ENCODE data around the gene BCAP31. TPM values are rescaled to one million over a fixed set of nuclear protein-coding genes. Genes with fewer than 3 reads are reported as not detected.

BCAP31 gene
- polyA plus RNA-seq (2013, experiment 1 of 2; ENCODE audit: insufficient read length) = 125 TPM
- polyA plus RNA-seq (2013, experiment 2 of 2; ENCODE audit: insufficient read length) = 121 TPM

- peak; percentile 88 for DNase-seq
These were observed at the start of gene BCAP31, which contains the start of gene ABCD1 for GRCh38 chrX:153724252-153725038. Gene BCAP31 (minus strand): TSS chrX:153724387. CDS start chrX:153723244, 1,143 bp downstream. Gene ABCD1 (plus strand): TSS chrX:153724856. CDS start chrX:153725267, 411 bp downstream.

- DNase-seq = no peak
These were observed 49.0 kb upstream of the BCAP31 start for GRCh38 chrX:153773218-153773611.

- DNase-seq = no peak
These were observed 48.4 kb upstream of the BCAP31 start for GRCh38 chrX:153772316-153773217.

- no peak for DNase-seq
These were observed 47.5 kb upstream of the BCAP31 start for GRCh38 chrX:153771415-153772315.

- no peak for DNase-seq
These were observed 46.6 kb upstream of the BCAP31 start for GRCh38 chrX:153770601-153771414.

- DNase-seq = no peak
These were observed 45.8 kb upstream of the BCAP31 start for GRCh38 chrX:153769865-153770600.

- no peak for DNase-seq
These were observed 45.1 kb upstream of the BCAP31 start for GRCh38 chrX:153769158-153769864.

- DNase-seq = no peak
These were observed 44.3 kb upstream of the BCAP31 start for GRCh38 chrX:153768311-153769157.

GRCh38 chrX:153767674-153768055 is 43.5 kb upstream of the BCAP31 start:
- DNase-seq = no peak

GRCh38 chrX:153766871-153767673 is 42.9 kb upstream of the BCAP31 start:
- DNase-seq = no peak

- peak; percentile 78 for DNase-seq
These were observed 42.1 kb upstream of the BCAP31 start for GRCh38 chrX:153766098-153766817.

- DNase-seq = no peak
These were observed 41.2 kb upstream of the BCAP31 start for GRCh38 chrX:153765138-153766079.

- no peak for DNase-seq
These were observed 40.6 kb upstream of the BCAP31 start for GRCh38 chrX:153764786-153765137.

GRCh38 chrX:153763989-153764755 is 40.0 kb upstream of the BCAP31 start, which contains the start of gene PLXNB3:
Gene PLXNB3 (plus strand): TSS chrX:153764249. CDS start chrX:153765536, 1,287 bp downstream.
- DNase-seq = peak; percentile 63

- no peak for DNase-seq
These were observed 39.2 kb upstream of the BCAP31 start for GRCh38 chrX:153763298-153763932.
